ENCODE results near the gene PYGO2.

DNA sequence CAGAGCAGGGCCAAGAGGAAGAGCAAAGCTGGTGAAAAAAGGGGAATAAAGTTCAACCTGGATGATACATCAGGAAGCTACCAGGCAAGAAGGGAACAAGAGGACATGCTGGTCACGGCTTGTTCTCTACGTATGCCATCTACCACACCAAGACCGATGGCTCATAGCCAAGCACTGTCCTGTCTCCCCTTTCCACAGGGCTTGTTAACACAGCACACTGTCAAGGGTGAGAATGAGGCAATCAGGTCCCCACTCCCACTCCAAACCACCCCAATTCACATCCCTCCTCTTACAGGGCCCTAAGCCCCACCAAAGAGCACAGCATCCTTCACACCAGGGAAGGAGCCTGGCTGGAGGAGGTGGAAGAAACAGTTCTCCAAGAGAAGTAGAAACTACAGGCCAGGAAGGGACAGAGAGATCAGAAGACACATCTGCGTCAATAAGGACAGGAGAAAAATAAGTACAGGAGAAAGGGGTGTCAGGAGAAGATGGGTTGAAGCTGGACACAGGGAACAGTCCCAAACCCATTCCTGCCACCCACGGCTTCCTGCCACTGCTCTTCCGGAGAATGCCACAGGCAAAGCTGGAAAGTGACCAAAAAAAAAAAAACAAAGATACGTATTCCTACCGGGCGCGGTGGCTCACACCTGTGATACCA is 9.9 kb upstream of the PYGO2 start:
- no peak for TF ChIP-seq CTCF (IDR thresholded peaks at IDR 0.05; ENCODE audit: low read depth, low read length)
- TF ChIP-seq EZH2phosphoT487 (IDR thresholded peaks at IDR 0.05; ENCODE audit: low read depth), result no peak

Measured in OCI-LY3 (cell line).